Smooth muscle cell (in vitro differentiated cells): ENCODE data around the gene CCR5. TPM values are rescaled to one million over a fixed set of nuclear protein-coding genes. Genes with fewer than 3 reads are reported as not detected.
"Not testable (repeated sequence)": the region's sequence is repeated elsewhere in the genome, so short reads cannot be mapped to it uniquely, and the experiment has no call there.

Experiments used
- DNase-seq: peaks from one replicate; lab custom pipeline; 2025; ENCODE audit not compliant: unreplicated experiment; lab: John Stamatoyannopoulos, UW
- H2AFZ ChIP-seq: fragments of 200-600 bp; sonication (generic); 2 replicates; pipeline ENCODE4 v1.6.0; 2016; ENCODE audit warnings: antibody characterized with exemption, low read depth, mild to moderate bottlenecking
- H3F3A ChIP-seq: fragments of 200-600 bp; sonication (generic); 2 replicates; pipeline ENCODE4 v1.6.0; 2017; ENCODE audit warnings: antibody characterized with exemption, low read depth
- H3K27ac ChIP-seq: fragments of 200-600 bp; sonication (generic); 2 replicates; pipeline ENCODE4 v1.5.1; 2016; ENCODE audit warnings: low read depth, mild to moderate bottlenecking
- H3K27me3 ChIP-seq: fragments of 200-600 bp; sonication (generic); 2 replicates; pipeline ENCODE4 v1.6.1; 2016; ENCODE audit warnings: low read depth, mild to moderate bottlenecking
- H3K36me3 ChIP-seq: fragments of 200-600 bp; sonication (generic); 2 replicates; pipeline ENCODE4 v1.5.1; 2016; ENCODE audit warnings: low read depth
- H3K4me1 ChIP-seq: fragments of 200-600 bp; sonication (generic); 2 replicates; pipeline ENCODE4 v1.5.1; 2016; ENCODE audit warnings: low read depth
- H3K4me2 ChIP-seq: fragments of 200-600 bp; sonication (generic); 2 replicates; pipeline ENCODE4 v1.6.0; 2016; ENCODE audit warnings: mild to moderate bottlenecking
- H3K4me3 ChIP-seq: fragments of 200-600 bp; sonication (generic); 2 replicates; pipeline ENCODE4 v1.5.1; 2016; ENCODE audit warnings: mild to moderate bottlenecking
- H3K79me2 ChIP-seq: fragments of 200-600 bp; sonication (generic); 2 replicates; pipeline ENCODE4 v1.6.0; 2016; ENCODE audit warnings: low read depth, mild to moderate bottlenecking
- H3K9ac ChIP-seq: fragments of 200-600 bp; sonication (generic); 2 replicates; pipeline ENCODE4 v1.6.0; 2016; ENCODE audit warnings: low read depth
- H3K9me3 ChIP-seq: fragments of 200-600 bp; sonication (generic); replicated peaks from 2 replicates; pipeline ENCODE4 v1.5.1; 2016; ENCODE audit warnings: low read depth
- H4K20me1 ChIP-seq: fragments of 200-600 bp; sonication (generic); 2 replicates; pipeline ENCODE4 v1.6.0; 2016; ENCODE audit warnings: low read depth
- WGBS: methylation state at CpG from one replicate; pipeline ENCODE4 v1.1.7; 2016; ENCODE audit warnings: low lambda C conversion rate; 5-methylcytosine and 5-hydroxymethylcytosine counted together
- polyA plus RNA-seq: library from polyadenylated mRNA; unstranded; fragments of >200 nt; fragmentation: Nextera tagmentation; extraction: Ambion mirVana; gene quantifications from 2 replicates; pipeline ENCODE4 v1.2.1, GENCODE V29; 2016
- total RNA-seq: library from RNA; depleted of rRNA; stranded (reverse); fragments of >200 nt; gene quantifications from 2 replicates; pipeline ENCODE4 v1.2.3, GENCODE V29; 2014
- TF ChIP-seq, protein P1 (sequence below): fragments of 200-600 bp; sonication (generic); IDR thresholded peaks from 2 replicates; pipeline ENCODE4 v1.5.1; 2017; ENCODE audit warnings: borderline replicate concordance, mild to moderate bottlenecking, antibody characterized with exemption; ENCODE audit not compliant: insufficient read depth, poor library complexity, severe bottlenecking

Gene CCR5
- total and polyA plus RNA-seq, 2 experiments from 2014 or later, result not detected

GRCh38 chr3:46325645-46326300 lies 45.0 kb upstream of the CCR5 start:
- Histone ChIP-seq H3K4me2 (no peak overlapping the region), H3K36me3 (no peaks in the 10 kb centered on the region), H3K4me1 (no peaks in the 10 kb centered on the region), H2AFZ (no peak overlapping the region), H3K27ac (no peak overlapping the region), H3K79me2 (no peaks in the 10 kb centered on the region), H4K20me1 (no peaks in the 10 kb centered on the region), H3K27me3 (peaks cover 28% of the 10 kb centered on the region), H3K9me3 (no peaks in the 10 kb centered on the region), H3F3A (no peaks in the 10 kb centered on the region), H3K9ac (no peak overlapping the region), H3K4me3 (no peak overlapping the region)
- TF ChIP-seq, protein P1, sequence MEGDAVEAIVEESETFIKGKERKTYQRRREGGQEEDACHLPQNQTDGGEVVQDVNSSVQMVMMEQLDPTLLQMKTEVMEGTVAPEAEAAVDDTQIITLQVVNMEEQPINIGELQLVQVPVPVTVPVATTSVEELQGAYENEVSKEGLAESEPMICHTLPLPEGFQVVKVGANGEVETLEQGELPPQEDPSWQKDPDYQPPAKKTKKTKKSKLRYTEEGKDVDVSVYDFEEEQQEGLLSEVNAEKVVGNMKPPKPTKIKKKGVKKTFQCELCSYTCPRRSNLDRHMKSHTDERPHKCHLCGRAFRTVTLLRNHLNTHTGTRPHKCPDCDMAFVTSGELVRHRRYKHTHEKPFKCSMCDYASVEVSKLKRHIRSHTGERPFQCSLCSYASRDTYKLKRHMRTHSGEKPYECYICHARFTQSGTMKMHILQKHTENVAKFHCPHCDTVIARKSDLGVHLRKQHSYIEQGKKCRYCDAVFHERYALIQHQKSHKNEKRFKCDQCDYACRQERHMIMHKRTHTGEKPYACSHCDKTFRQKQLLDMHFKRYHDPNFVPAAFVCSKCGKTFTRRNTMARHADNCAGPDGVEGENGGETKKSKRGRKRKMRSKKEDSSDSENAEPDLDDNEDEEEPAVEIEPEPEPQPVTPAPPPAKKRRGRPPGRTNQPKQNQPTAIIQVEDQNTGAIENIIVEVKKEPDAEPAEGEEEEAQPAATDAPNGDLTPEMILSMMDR, result no peak
- WGBS, result 88% methylated on average over 1 of the region's 1 CpG
- DNase-seq, result no peak

GRCh38 chr3:46330676-46331075 lies 40.1 kb upstream of the CCR5 start:
- not testable (repeated sequence) for H3K79me2 ChIP-seq, H3F3A ChIP-seq, H3K9ac ChIP-seq, H3K4me1 ChIP-seq, H4K20me1 ChIP-seq, DNase-seq, H3K36me3 ChIP-seq, H2AFZ ChIP-seq, H3K27ac ChIP-seq, H3K4me3 ChIP-seq, H3K9me3 ChIP-seq, H3K4me2 ChIP-seq, H3K27me3 ChIP-seq
- WGBS, result 89% methylated on average over 3 of the region's 3 CpGs

- no peak overlapping the region for H3K9ac ChIP-seq
- no peak for DNase-seq
- no peaks in the 10 kb centered on the region for H3K27me3 ChIP-seq
- H3K79me2 ChIP-seq, result no peaks in the 10 kb centered on the region
- no peaks in the 10 kb centered on the region for H3F3A ChIP-seq
- no peak overlapping the region for H2AFZ ChIP-seq
- H4K20me1 ChIP-seq, result no peaks in the 10 kb centered on the region
- H3K36me3 ChIP-seq, result no peaks in the 10 kb centered on the region
- no peaks in the 10 kb centered on the region for H3K4me1 ChIP-seq
- 7% methylated on average over 4 of the region's 4 CpGs for WGBS
- peak overlapping the region; percentile 66 for H3K4me2 ChIP-seq
- no peaks in the 10 kb centered on the region for H3K9me3 ChIP-seq
- TF ChIP-seq, protein P1, result no peak
- peak overlapping the region; percentile 62 for H3K27ac ChIP-seq
- no peak overlapping the region for H3K4me3 ChIP-seq
Measured at GRCh38 chr3:46334741-46335478, 35.8 kb upstream of the CCR5 start.

DNA sequence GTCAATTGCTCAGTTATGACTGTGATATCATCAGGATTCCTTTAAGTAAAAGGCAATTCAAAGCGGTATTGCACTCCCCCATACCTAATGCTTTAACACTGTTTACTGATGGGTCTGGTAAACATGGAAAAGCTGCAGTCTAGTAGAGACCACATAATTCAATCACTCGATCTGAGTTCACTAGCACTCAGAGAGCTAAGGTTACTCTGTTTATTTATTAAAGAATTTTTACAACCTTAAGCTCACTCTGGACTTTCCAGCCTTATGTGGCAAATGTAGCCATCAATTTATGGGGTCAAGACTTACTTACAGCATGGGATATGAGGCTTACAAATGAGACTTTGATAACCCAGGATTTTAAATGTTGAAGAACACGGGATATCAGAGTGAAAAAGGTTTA lies 35.2 kb upstream of the CCR5 start:
- Histone ChIP-seq H3K36me3 (no peaks in the 10 kb centered on the region), H3K27me3 (no peaks in the 10 kb centered on the region), H3K4me2 (peak overlapping the region; percentile 66), H2AFZ (no peak overlapping the region), H3K79me2 (no peaks in the 10 kb centered on the region), H3K9ac (no peak overlapping the region), H4K20me1 (no peaks in the 10 kb centered on the region), H3K27ac (peak overlapping the region; percentile 62), H3K9me3 (no peaks in the 10 kb centered on the region), H3F3A (no peaks in the 10 kb centered on the region), H3K4me1 (no peaks in the 10 kb centered on the region), H3K4me3 (no peak overlapping the region)
- TF ChIP-seq, protein P1, result no peak
- WGBS, result 16% methylated on average over 3 of the region's 3 CpGs
- DNase-seq, result no peak
